HG03521 (cell line): ENCODE results near the gene ST3GAL2.

ENCODE experiments used
- ATAC-seq: cut with Tn5 transposase; IDR thresholded peaks from one replicate; pipeline ENCODE4 v1.9.1; 2021; ENCODE audit warnings: mild to moderate bottlenecking, moderate library complexity; ENCODE audit not compliant: unreplicated experiment

Gene ST3GAL2

GRCh38 chr16:70438585-70438968 lies 323 bp downstream of the ST3GAL2 start:
- no peak for ATAC-seq

- ATAC-seq: no peak
These were observed 1.0 kb downstream of the ST3GAL2 start for GRCh38 chr16:70437582-70438557.

DNA sequence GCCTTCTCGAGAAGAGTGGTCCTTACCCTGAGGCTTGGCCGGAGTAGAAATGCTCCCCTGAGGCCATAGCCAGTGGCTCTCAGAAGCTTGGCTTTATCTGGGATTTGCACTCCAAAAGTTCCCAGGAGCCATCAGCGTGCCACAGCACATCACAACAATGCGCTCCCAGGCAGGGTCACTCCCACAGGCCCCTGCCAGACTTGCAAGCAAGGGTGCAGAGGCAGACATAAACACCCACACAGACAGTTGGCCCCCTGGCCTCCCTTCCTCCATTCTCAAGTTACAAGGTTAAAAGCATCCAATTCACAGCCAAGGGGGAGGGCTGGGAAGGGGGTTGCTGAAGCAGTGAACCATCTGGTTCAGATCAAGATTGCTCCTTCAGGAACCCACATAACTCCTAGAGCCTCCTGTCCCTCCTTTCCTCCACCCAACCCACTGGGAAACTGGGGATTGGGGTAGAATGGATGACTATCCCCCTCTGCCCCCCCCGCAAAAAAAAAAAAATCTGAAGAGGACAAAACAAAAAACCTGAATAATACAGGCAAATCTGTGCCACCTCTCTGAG lies 1.8 kb downstream of the ST3GAL2 start:
- no peak for ATAC-seq

- ATAC-seq: no peak
These were observed 4.2 kb downstream of the ST3GAL2 start for GRCh38 chr16:70434484-70435260.

- ATAC-seq: no peak
These were observed 5.3 kb downstream of the ST3GAL2 start for GRCh38 chr16:70433458-70434103.

DNA sequence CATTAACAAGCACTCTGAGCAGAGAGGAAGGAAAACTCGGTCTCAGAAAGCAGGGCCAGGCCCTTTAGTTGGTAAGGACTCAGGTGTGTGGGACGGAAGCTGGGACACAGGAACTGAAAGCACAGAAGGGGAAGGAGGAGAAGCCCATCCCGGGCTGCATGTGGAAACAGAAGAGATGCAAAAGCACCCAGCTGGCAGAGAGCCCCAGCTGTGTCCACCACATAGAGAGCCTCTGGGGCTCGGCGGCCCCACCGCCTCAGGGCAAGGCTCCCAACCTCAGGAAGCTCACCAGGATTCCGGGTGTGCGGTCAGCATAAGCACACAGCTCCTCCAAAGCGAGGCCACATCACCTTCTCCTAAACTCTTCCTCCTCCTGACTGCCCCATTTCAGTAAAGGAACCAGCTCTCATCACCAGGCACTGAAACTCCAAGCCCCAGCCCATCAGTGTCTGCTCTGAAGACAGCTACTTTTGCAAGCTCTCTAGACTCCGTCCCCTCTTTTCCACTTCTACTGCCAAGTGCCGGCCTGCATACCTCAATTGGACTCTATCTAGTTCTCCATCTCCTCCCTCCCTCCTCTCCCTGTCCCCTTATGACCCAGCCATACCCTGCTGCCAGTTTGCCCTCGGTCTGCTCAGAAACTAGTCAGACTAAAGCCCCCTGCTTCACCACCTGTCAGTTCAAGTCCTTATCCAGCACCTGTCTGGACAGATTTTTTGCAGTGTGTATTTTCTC lies 6.0 kb downstream of the ST3GAL2 start:
- ATAC-seq: no peak

- no peak for ATAC-seq
These were observed 6.6 kb downstream of the ST3GAL2 start for GRCh38 chr16:70432356-70432722.

DNA sequence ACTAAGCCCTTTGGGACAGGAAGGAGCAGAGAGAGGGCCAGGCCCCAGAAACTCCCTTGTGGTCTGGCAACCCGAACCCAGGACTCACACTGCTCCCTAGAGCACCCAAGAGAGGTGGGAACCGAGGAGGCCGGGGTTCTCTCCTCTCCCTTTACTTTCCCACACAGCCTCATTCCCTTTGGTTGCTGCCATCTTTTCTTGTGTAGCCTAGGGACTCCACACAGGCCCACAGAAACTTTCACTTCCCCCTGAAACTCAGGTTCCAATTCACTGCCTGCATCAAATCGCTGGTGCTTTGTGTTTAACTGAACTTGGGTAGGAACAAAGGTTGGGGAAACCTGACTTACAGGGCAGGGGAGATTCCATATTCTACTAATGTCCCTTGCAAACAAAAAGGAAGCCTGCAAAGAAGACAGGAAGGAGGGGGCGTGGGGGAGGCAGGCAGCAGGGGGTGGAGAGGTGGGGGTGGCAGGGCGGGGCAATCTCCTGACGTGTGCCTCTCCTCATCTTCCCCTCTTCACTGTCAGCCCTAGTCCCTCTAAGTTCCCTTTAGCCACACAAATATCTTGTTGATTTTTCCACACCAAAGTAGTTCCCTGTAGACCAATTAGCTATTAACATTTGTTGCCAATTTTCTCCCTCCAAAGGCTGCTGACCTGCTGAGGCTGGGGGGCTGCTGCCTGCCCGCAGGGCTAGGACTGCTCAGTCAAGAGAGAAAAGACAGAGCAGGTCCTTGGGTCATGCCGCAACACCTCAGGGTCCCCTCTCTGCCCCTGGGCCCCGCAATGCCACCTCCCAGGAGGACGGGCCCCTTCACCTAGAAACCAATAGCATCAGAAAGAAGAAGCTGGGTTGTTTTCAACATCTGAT lies 8.0 kb downstream of the ST3GAL2 start:
- peak; percentile 47 for ATAC-seq

DNA sequence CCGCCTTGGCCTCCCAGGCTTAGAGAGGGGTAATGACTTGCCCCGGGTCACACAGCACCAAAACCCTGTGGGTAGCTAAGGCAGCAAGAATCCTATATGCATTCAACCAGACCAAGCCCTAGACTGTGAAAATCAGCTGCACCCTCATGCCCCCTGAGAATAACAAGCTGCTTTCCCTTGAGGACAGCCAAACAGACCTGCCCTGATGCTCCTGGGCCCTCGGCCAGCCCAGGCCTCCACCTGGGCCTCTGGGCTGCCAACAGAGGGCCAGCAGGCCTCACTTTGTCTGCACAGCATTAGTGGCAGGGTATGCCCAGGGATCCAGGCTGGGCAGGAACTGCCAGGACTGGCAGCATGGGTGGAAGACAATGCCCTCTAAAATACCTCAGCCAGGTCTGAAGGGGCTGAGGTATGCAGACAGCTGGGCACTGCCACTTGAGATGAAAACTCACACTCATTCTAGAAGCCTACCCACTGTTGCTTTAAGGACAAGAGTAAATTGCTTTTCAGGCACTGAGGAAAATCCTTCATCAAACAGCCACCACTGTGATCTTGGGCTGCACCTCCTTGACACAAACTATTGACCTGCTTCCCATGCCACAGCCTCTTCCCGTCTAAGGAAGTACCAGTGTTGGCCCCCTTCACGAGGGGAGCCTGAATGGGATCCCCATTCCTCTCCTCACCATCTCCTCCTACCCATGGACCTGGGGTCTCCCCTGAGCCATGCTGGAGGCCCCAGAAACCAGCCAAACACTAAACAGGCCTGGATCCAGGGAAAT lies 8.8 kb downstream of the ST3GAL2 start:
- ATAC-seq: peak; percentile 2

- no peak for ATAC-seq
These were observed 10.5 kb downstream of the ST3GAL2 start for GRCh38 chr16:70428178-70428998.

DNA sequence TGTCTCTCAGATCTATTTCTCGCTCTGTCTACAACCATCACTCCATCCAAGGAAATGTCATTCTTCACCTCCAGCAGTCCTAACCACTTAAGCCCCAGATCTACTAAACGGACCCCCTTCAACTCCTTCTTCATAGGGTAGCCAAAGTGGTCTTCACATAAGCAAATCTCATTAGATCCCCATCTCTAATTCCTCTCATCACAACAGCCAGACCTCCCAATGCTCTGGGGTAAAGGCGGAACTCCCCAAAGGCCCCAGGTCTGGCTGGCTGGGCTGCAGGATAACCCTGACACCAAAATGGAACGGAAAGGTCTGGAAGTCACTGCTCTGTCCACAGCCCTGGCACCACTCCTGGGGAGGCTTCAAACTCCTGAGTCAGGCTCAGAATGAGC lies 11.1 kb downstream of the ST3GAL2 start:
- no peak for ATAC-seq

DNA sequence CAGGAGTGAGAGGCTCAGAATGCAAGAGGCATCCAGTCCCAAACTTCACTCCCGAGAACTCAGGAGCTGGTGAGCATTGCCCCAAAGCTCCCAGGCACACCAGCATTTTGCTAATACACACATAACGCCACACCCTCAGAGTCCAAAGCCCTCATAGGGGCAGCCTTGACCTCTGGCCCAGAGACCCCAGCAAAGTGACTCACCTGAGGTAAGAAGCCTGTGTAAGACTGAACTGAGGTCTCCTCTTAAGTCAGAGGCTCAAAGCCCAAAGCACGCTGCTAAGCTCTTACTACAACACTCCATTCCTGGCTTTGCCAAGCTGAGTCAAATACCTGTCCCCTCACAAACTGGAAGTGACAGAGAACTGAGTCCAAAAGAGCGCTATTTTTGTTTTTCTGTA lies 16.4 kb downstream of the ST3GAL2 start:
- no peak for ATAC-seq

GRCh38 chr16:70421473-70422311 lies 17.2 kb downstream of the ST3GAL2 start:
- no peak for ATAC-seq

GRCh38 chr16:70421014-70421413 lies 17.9 kb downstream of the ST3GAL2 start:
- ATAC-seq: no peak

- no peak for ATAC-seq
These were observed 19.2 kb downstream of the ST3GAL2 start for GRCh38 chr16:70419384-70420327.

- ATAC-seq: no peak
These were observed 19.9 kb downstream of the ST3GAL2 start for GRCh38 chr16:70418993-70419318.
